HG02588 (cell line): ENCODE measurements around the gene NCOR1.
"Not testable (repeated sequence)": the region's sequence is repeated elsewhere in the genome, so short reads cannot be mapped to it uniquely, and the experiment has no call there.

ENCODE experiments used
- ATAC-seq: cut with Tn5 transposase; IDR thresholded peaks from one replicate; pipeline ENCODE4 v1.9.1; 2021; ENCODE audit warnings: mild to moderate bottlenecking, moderate library complexity; ENCODE audit not compliant: unreplicated experiment

NCOR1 gene

DNA sequence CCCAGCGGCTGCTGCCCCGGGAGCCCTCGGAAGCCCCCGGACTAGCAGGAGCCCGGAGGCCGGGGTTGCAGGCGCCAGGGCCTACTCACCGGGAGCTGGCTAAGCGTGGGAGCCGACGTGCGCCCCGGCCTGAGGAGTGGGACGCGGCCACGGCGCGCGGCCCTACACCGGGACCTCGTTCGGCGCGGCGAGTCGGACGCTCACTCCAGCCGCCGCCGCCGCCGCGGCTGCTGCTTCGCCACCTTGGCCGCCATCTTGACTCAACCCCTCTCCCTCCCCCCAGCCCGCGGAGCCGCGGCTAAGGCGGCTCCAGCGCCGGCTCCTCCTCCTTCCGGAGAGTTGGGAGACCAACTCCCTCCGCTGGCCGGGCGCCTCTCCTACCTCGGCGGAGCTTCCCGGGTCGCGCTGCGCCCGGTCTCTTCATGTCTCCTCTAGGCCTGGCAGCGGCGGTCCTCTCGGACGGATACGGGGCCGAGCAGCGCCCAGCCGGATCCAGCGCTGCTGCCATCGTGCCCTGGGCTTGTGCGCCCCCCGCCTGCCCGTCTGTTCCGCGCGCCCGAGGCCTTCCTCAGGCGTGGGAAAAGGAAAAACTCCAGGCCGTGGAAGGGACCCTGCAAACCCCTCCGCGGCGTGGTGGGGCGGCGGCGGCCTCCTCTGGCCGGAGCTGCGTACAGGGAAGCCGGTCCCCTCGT, at the start of gene NCOR1:
TSS of gene NCOR1 (minus strand) at position 262 of the 692 bp plus-strand sequence. CDS start 20,965 bp downstream, outside the sequence.
- ATAC-seq: peak; percentile 67

- ATAC-seq: no peak
Measured at GRCh38 chr17:16262201-16262600, 46.9 kb upstream of the NCOR1 start.

- no peak for ATAC-seq
Measured at GRCh38 chr17:16261049-16261448, 45.7 kb upstream of the NCOR1 start.

- ATAC-seq: no peak
Measured at GRCh38 chr17:16259926-16260325, 44.6 kb upstream of the NCOR1 start.

DNA sequence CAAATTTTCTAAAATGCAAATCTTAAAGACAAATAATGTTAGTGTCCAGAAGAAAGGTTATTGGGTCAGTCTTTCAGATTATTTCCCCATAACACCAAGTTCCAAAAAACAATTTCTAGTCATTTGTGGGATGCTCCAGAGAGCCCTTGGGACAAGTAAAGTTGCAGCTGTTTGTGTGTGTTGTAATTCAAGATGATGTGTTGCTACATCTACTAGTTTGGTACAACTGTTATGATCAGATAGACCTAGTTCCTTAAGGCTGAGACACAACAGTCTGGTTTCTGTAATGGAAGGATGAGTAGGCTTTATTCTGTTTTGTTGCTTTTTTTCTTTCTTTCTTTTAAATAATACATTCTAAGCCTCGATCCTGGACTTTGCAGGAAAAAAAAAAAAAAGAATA, 43.6 kb upstream of the NCOR1 start:
- no peak for ATAC-seq

DNA sequence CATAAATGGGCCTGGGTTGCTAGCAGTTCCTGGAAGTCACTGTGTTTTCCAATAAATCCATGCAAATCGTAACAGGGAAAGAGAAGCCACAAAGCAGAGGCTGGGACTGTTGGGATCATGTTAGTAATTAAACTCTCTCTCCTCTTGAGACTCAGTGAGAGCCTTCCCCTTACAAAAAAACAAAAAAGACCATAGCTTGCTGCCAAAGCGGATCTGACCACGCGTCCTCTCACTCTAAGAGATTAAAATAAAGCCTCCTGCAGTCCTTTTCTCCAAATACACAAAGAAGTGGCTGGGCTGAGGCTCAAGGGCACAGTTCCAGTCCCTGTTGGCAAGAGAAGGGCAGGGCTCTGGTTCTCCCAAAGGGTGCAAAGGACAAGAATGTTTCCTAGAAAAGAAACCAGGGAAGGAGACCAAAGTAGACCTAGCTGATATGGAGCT, 40.2 kb upstream of the NCOR1 start:
- ATAC-seq: no peak

- no peak for ATAC-seq
Measured at GRCh38 chr17:16254773-16255400, 39.6 kb upstream of the NCOR1 start.

- ATAC-seq: no peak
Measured at GRCh38 chr17:16251556-16251955, 36.2 kb upstream of the NCOR1 start.

DNA sequence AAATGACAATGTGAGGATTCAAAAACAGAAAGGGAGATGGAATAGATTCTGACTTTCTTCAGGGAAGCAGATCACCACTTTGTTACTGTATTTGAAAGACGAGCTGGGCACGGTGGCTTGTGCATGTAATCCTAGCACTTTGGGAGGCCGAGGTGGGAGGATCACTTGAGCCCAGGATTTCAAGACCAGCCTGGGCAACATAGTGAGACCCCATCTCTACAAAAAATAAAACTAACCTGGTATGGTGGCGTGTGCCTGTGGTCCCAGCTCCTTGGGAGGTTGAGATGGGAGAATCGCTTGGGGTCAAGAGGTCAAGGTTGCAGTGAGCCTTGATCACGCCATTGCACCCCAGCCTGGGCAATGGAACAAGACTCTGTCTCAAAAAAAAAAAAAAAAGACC, 35.7 kb upstream of the NCOR1 start:
- ATAC-seq: no peak

- no peak for ATAC-seq
Measured at GRCh38 chr17:16250635-16251034, 35.3 kb upstream of the NCOR1 start.

DNA sequence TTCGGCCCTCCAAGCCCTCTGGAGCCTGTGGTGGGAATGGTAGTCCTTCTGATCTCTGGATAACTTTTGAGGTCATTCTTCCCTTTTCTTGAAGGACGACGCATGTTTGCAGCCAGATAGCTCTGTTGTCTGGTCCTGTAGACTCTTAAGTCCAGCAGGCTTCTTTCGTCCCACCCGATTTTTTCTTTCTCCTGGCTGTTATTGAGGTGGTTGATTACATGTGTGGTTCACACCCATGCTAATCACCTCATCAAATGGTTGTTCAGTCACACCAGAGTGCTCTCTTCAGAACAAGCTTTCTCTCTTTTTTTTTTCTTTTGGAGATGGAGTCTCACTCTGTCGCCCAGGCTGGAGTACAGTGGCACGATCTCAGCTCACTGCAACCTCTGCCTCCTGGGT, 32.3 kb upstream of the NCOR1 start:
- ATAC-seq: no peak

DNA sequence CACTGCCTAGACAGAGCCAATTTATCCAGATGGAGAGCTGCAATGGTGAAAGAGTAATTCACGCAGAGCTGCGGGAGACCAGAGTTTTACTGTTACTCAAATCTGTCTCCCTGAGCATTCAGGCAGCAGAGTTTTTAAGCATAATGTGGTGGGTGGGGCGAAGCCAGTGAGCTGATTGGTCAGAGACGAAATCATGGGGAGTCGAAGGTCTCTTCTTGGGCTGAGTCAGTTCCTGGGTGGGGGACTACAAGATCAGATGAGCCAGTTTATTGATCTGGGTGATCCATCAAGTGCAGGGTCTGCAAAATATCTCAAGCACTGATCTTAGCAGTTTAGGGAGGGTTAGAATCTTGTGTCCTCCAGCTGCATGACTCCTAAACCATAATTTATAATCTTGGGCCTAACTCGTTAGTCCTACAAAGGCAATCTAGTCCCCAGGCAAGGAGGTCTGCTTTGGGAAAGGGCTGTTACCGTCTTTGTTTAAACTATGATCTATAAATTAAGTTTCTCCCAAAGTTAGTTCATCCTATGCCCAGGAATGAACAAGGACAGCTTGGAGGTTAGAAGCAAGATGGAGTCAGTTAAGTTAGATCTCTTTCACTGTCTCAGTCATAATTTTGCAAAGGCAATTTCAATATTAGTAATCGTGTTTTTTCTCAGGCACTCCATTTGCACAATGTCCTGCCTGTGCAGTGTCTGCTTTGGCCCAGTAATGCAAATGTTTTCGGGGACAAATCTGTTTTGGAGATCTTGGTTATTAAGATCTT, 28.6 kb upstream of the NCOR1 start:
- no peak for ATAC-seq

DNA sequence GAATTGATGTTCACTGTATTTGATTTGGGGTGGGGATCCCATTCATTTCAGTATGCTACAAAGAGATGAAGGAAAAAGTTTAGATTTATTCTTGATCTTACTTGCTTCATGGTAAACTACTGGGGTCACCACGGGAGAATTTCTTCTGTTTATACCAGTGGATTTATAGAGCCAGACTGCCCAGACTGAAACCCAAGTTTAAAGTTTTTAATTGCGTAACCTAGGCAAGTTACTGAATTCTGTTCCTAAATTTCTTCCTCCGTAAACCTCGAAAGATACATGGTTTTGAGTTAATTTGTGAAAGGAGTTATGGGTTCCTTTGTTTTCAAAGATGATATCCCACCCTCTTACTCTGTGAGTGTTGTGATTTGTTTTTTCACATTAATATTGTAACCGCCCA, 28.1 kb upstream of the NCOR1 start:
- no peak for ATAC-seq

- ATAC-seq: no peak
Measured at GRCh38 chr17:16241906-16242399, 26.6 kb upstream of the NCOR1 start.

GRCh38 chr17:16239931-16240330, 24.6 kb upstream of the NCOR1 start:
- ATAC-seq: no peak

DNA sequence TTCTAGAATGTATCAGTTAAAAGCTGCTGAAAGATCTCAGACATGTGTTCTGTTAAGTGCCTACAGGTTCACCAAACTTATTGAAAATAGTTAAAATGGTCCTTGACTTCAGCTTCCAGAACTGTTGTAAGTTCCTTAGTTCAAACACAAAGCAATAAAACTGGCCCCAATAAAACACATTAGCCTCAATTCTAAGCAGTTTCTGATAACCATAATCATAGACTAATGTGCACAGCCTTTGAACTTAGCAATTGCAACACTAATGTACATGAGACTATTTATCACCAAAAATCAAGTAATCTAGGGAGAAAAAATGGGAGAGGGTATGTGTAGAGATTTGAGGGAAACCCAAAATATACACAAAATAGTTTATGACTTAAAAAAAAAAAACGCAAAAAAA, 17.1 kb upstream of the NCOR1 start:
- no peak for ATAC-seq

- ATAC-seq: not testable (repeated sequence)
Measured at GRCh38 chr17:16229912-16230561, 14.7 kb upstream of the NCOR1 start.

GRCh38 chr17:16222406-16222805, 7.1 kb upstream of the NCOR1 start:
- ATAC-seq: no peak

DNA sequence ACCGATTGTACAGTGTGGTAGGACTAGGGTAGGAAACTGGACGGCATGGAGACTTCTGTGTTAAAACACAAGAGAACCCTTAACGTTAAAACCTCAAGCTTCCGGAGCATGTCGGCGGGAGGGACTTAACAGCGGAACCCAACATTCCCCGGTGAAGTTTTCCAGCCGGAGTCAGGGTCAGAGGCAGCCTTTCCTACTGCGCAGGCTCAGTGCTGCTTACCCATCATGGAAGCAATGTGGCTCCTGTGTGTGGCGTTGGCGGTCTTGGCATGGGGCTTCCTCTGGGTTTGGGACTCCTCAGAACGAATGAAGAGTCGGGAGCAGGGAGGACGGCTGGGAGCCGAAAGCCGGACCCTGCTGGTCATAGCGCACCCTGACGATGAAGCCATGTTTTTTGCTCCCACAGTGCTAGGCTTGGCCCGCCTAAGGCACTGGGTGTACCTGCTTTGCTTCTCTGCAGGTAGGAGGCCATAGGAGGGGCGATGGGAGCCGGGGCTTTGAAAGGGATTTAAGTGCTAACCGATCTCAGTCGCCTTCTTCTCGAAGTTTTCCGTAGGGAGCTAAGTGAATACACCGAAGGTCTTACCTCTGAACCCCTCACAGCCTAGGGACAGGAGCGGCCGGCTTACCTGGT, 1.8 kb upstream of the NCOR1 start, which contains the start of gene PIGL:
TSS of gene PIGL (plus strand) at position 209 of the 634 bp plus-strand sequence. CDS start at position 226, 17 bp downstream.
- no peak for ATAC-seq

DNA sequence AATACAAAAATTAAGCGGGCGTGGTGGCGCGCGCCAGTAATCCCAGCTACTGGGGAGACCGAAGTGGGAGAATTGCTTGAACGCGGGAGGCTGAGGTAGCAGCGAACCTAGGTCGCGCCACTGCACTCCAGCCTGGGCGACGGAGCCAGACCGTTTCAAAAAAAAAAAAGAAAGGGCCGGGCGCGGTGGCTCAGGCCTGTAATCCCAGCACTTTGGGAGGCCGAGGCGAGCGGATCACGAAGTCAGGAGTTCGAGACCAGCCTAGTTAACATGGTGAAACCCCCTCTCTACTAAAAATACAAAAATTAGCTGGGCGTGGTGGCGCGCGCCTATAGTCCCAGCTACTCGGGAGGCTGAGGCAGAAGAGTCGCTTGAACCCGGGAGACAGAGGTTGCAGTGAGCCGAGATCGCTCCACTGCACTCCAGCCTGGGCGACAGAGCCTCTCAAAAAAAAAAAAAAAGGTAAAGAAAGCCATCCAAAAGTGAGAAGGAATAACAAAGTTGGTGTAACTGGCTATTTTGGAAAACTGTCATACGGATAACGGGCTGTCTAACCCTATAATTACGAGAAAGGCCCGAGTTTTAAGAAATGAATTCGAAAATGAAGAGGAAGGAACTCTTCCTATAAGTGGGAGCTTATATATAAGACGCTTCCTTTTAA, 1.1 kb upstream of the NCOR1 start:
- not testable (repeated sequence) for ATAC-seq
